ENCODE results near the gene EFL1.

DNA sequence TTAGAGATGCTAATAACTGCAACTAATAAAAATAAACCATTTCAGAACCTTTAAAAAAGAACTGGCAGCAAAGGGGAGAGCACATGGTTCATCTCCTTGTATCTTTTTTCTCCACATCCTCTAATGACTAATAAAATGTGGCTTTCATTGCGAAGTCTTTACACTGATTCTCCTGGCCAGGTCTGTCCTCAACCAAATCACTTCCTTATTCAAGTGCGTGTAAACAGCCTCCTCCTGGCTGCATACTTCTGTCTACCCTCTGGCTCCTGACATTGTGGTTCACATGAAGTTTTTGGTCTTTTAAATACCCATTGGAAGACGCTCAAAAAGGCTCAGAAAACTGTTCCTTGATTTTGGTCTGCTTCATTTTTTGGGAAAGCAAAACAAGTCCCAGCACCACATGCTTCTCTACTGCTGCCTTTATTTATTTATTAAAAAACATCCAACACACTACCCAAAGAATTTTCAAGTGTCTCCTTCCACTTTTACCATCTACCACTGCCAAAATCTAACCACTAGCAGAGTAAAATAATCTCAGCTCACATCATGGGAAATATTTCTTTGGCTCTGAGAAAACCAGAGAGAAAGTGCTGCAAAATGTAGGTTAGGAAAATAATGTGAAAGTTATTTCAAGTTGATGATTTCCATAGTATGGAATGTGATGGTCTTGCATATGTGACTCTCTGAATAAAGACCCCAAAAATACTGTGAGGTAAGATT, 85.1 kb downstream of the EFL1 start:
- TF ChIP-seq, protein P1, sequence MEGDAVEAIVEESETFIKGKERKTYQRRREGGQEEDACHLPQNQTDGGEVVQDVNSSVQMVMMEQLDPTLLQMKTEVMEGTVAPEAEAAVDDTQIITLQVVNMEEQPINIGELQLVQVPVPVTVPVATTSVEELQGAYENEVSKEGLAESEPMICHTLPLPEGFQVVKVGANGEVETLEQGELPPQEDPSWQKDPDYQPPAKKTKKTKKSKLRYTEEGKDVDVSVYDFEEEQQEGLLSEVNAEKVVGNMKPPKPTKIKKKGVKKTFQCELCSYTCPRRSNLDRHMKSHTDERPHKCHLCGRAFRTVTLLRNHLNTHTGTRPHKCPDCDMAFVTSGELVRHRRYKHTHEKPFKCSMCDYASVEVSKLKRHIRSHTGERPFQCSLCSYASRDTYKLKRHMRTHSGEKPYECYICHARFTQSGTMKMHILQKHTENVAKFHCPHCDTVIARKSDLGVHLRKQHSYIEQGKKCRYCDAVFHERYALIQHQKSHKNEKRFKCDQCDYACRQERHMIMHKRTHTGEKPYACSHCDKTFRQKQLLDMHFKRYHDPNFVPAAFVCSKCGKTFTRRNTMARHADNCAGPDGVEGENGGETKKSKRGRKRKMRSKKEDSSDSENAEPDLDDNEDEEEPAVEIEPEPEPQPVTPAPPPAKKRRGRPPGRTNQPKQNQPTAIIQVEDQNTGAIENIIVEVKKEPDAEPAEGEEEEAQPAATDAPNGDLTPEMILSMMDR (IDR thresholded peaks at IDR 0.05), result no peak
- peak in 1 of 2 donors; percentile 61 for TF ChIP-seq POLR2AphosphoS5 (IDR thresholded peaks at IDR 0.05; ENCODE audit: insufficient read depth in 1 of 2, low read depth in 1 of 2)
